Measurements from ENCODE around the gene MOB2.
"Not testable (repeated sequence)": the region's sequence is repeated elsewhere in the genome, so short reads cannot be mapped to it uniquely, and the experiment has no call there.

MOB2 gene

DNA sequence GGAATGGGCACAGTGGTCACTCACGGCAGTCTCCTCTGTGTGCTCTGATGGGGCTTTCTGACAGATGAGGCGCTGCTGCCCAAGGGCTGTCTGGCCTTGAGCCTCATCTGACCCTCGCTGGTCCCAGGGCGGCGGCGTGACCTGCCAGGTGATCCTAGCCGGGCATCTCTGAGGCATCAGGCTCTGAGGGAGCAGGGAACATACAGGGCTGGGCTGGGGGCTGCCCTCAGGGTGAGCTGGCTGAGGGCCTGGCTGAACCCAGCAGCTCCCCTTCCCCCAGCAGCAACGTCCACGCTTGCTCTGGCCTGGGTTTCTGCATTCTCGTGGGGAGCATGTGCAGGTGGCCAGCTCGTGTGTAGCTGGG, 47.6 kb downstream of the MOB2 start:
- no peak for DNase-seq

- DNase-seq = no peak
Observed at GRCh38 chr11:1438261-1438966, 48.2 kb downstream of the MOB2 start.

GRCh38 chr11:1437500-1437899, 49.1 kb downstream of the MOB2 start:
- no peak for DNase-seq

DNA sequence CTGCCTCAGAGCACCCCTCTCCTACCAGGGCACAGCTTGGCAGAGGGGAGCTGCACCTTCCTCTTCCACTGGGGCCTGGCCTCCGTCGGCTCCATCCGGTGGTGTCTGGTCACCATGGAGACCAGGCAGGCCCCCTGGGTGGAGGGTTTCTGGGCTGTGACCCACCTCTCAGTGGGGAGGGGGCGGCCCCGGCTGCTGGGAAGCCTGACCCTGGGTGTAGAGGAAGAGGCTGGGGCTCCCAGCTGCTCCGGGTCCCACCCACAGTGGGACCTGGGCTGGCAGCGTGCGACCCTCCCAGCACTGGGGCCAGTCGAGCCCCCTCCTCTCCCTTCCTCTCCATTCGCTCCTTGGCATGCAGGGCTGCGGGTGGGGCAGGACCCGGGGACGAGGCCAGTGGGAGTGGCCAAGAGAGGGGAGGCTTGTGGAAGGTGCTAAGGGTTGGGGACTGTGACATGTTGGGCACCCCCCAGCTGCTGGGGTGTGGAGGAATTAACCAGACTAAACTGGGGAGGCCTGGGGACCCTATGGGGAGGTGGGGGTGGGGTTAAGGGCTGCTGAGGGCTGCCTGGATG, 50.0 kb downstream of the MOB2 start:
- DNase-seq = no peak

DNA sequence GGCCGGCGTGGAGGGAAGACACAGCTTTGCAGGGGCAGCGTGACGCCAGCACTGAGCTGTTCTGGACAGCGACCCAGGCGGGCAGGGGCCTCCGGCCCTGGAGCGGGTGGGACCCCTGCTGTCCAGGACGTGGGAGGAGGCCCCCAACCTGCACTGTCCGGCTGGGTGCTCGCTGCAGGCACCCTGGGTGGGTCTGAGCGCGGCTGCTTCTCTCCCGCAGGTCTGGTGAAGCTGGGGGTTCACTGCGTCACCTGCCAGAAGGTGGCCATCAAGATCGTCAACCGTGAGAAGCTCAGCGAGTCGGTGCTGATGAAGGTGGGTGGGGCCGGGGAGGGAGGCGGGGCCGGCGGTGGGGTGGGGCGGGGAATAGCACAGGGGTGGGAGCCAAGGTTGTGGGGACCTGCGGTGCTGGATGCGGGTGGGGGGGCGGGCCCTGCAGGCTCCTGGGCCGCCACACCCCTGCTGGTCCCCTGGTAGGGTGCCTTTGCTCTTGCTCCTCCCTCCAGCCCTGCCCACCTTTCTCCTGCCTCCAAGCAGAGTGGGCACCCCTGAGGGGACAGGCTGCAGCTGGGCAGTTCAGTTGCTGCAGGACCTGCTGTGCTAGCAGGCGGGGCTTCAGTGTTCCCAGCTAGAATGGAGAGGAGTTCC, 50.6 kb downstream of the MOB2 start:
- no peak for DNase-seq

- DNase-seq = not testable (repeated sequence)
Observed at GRCh38 chr11:1435479-1435819, 51.1 kb downstream of the MOB2 start.

DNA sequence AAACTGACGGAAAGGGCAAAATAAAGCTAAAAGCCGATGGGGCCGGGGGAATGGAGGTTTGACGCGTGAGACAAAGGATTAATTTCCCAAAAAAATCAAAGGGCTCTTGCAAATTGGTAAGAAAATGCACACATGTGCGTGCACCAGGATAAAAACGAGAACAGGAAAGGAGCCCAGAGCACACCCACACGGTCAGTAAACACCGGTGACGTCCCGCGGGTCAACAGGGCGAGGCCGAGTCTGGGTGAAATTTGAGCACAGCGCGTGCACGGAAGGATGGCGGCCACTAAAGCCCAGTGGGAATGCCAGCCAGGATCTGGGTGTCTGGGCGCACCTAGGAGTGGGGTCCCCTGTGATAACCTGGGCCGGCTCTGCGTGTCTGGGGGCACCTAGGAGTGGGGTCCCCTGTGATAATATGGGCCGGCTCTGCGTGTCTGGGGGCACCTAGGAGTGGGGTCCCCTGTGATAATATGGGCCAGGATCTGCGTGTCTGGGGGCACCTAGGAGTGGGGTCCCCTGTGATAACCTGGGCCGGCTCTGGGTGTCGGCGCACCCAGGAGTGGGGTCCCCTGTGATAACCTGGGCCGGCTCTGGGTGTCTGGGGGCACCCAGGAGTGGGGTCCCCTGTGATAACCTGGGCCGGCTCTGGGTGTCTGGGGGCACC, 52.5 kb downstream of the MOB2 start:
- DNase-seq = no peak

DNA sequence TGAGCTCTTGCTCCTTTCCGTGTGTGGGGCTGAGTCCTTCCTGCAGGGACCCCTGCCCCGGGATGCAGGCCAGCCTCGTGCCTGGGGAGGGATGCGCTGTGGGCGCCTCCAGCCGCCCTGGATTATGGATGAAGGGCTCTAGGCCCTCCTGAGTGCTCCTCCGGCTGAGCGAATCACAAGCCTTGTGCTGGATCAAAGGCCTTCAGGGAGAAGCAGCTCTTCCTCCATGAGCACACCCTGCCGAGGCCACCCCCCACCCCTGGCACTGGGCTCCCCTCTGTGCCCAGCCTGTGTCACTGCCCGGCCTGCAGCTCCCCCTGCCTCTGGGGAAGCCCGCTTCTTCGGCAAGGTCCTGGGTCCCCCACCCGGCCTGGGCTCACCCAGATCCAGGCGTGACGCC, 53.0 kb downstream of the MOB2 start:
- DNase-seq = no peak

GRCh38 chr11:1428762-1429316, 57.7 kb downstream of the MOB2 start:
- DNase-seq = no peak

- no peak for DNase-seq
Observed at GRCh38 chr11:1425439-1425838, 61.1 kb downstream of the MOB2 start.

DNA sequence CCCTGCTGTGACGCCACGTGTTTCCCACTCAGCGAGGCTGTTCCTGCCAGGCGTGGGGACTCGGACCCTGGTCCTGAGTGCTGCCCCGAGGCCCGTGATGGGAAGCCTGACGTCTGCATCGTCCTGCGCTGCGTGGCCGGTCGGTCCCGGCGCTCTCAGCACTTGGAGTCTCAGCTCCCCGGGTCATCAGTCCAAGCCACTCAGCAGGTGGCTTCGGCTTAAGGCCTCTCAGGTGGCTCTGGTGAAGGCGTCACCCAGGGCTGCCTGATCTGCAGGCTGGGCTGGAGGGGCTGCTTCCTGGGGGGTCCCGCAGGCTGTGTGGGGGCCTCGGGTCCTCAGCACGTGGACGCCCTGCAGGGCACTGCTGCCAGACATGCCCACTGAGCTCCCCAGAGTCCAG, 61.6 kb downstream of the MOB2 start:
- DNase-seq = no peak

DNA sequence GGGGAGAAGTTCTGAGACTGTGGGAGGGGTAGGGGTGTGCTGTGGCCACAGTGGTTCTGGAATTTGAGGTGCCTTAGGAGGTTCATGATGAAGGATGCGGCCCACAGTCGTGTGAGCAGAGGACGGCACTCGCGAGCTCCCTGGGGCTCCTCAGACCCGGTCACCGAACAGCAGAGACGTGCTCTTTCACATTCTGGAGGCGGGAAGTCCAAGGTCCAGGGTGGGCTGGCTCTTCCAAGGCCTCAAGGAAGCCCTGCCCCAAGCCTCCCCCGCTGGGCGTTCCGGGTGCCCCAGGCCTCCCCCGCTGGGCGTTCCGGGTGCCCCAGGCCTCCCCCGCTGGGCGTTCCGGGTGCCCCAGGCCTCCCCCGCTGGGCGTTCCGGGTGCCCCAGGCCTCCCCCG, 63.2 kb downstream of the MOB2 start:
- not testable (repeated sequence) for DNase-seq

GRCh38 chr11:1422981-1423380, 63.6 kb downstream of the MOB2 start:
- DNase-seq = no peak

GRCh38 chr11:1422481-1422880, 64.1 kb downstream of the MOB2 start:
- no peak for DNase-seq

GRCh38 chr11:1421291-1421690, 65.3 kb downstream of the MOB2 start:
- no peak for DNase-seq

DNA sequence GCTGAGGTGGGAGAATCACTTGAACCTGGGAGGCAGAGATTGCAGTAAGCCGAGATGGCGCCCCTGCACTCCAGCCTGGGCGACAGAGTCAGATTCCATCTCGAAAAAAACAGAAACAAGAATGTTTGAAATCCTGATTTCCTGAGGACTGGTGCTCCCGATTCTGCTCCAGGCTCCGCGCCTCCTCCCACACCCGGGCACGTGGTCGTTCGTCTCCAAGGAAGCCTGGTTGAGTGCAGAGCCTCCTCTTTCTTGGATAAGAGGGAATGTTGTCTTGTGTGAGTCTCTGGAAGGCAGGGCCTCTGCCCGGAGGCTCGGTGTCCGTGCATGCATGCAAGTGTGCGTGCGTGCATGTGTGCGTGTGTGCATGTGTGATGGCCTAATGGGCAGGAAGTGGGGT, 66.8 kb downstream of the MOB2 start:
- no peak for DNase-seq
